NB4 (cell line): Measurements from ENCODE around the gene ECHDC3.

Source experiments
- DNase-seq: peaks from one replicate; pipeline ENCODE4 v3.0.0; 2010; ENCODE audit warnings: low read depth
- H3K4me3 ChIP-seq: one replicate; pipeline ENCODE4 v1.5.1; 2011; ENCODE audit warnings: mild to moderate bottlenecking, low read depth, low read length, moderate library complexity
- MYC ChIP-seq: IDR thresholded peaks from 2 replicates; pipeline ENCODE4 v1.6.1; 2011; ENCODE audit warnings: low read depth, low read length
- POLR2A ChIP-seq: IDR thresholded peaks from 2 replicates; pipeline ENCODE4 v1.6.1; 2011; ENCODE audit warnings: mild to moderate bottlenecking; ENCODE audit not compliant: insufficient read length; ENCODE audit errors: extremely low read depth
- TF ChIP-seq, protein P1 (sequence below): IDR thresholded peaks from 2 replicates; pipeline ENCODE4 v1.6.1; 2011; ENCODE audit warnings: low read depth, low read length
- TF ChIP-seq, protein P2 (sequence below): IDR thresholded peaks from one replicate; pipeline ENCODE4 v1.5.1; 2012; ENCODE audit warnings: low read depth, low read length

Gene ECHDC3

GRCh38 chr10:11762706-11763500, 20.7 kb downstream of the ECHDC3 start:
- TF ChIP-seq, protein P1, sequence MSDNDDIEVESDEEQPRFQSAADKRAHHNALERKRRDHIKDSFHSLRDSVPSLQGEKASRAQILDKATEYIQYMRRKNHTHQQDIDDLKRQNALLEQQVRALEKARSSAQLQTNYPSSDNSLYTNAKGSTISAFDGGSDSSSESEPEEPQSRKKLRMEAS: no peak
- TF ChIP-seq MYC (no peak), POLR2A (no peak)
- TF ChIP-seq, protein P2, sequence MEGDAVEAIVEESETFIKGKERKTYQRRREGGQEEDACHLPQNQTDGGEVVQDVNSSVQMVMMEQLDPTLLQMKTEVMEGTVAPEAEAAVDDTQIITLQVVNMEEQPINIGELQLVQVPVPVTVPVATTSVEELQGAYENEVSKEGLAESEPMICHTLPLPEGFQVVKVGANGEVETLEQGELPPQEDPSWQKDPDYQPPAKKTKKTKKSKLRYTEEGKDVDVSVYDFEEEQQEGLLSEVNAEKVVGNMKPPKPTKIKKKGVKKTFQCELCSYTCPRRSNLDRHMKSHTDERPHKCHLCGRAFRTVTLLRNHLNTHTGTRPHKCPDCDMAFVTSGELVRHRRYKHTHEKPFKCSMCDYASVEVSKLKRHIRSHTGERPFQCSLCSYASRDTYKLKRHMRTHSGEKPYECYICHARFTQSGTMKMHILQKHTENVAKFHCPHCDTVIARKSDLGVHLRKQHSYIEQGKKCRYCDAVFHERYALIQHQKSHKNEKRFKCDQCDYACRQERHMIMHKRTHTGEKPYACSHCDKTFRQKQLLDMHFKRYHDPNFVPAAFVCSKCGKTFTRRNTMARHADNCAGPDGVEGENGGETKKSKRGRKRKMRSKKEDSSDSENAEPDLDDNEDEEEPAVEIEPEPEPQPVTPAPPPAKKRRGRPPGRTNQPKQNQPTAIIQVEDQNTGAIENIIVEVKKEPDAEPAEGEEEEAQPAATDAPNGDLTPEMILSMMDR: no peak
- no peak overlapping the region for H3K4me3 ChIP-seq
- DNase-seq: no peak

- no peak overlapping the region for H3K4me3 ChIP-seq
- DNase-seq: no peak
Measured at GRCh38 chr10:11763501-11763861, 21.3 kb downstream of the ECHDC3 start.

GRCh38 chr10:11765141-11765540, 23.0 kb downstream of the ECHDC3 start:
- TF ChIP-seq, protein P1: no peak
- TF ChIP-seq, protein P2: no peak
- no peak for TF ChIP-seq POLR2A
- no peak for TF ChIP-seq MYC
- no peak overlapping the region for H3K4me3 ChIP-seq
- no peak for DNase-seq

More at GRCh38 chr10:11763501-11763861, 21.3 kb downstream of the ECHDC3 start:
- TF ChIP-seq, protein P2: no peak

DNA sequence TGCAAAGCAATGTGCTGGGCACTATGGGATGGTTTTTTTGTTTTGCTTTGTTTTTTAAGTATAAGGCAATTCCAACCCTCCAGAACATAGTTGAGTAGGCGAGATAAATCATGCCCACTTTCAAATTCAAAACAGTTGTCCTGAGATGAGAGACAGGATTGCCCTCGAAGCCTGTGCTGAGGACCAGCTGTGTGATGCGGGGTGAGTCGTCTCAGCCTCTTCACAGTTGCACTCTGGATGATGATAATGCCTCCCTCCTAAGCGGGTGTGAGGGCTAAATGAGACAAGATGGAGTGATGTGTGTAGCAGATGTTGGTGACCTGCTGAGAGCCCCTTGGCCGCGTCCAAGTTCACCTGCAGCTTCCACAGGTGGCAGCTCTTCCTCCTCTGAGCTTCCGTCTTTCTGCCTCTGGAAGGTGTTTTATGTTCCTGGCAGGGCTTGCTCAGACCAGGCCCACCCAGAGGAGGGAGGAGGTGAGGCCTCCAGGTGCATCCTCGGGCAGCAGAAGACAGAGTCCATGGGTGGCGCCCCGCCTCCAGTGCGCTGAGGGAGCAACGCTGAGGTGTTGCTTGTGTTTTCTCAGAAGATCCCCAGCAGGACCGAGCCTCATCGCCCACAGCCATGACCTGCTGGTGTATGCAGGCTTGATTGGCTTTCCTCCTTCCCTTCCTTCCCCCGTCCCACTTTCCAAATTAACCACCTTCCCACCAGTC, 30.6 kb downstream of the ECHDC3 start:
- no peak for TF ChIP-seq POLR2A
- no peak for TF ChIP-seq MYC
- TF ChIP-seq, protein P1: no peak
- TF ChIP-seq, protein P2: no peak
- no peak overlapping the region for H3K4me3 ChIP-seq
- no peak for DNase-seq

DNA sequence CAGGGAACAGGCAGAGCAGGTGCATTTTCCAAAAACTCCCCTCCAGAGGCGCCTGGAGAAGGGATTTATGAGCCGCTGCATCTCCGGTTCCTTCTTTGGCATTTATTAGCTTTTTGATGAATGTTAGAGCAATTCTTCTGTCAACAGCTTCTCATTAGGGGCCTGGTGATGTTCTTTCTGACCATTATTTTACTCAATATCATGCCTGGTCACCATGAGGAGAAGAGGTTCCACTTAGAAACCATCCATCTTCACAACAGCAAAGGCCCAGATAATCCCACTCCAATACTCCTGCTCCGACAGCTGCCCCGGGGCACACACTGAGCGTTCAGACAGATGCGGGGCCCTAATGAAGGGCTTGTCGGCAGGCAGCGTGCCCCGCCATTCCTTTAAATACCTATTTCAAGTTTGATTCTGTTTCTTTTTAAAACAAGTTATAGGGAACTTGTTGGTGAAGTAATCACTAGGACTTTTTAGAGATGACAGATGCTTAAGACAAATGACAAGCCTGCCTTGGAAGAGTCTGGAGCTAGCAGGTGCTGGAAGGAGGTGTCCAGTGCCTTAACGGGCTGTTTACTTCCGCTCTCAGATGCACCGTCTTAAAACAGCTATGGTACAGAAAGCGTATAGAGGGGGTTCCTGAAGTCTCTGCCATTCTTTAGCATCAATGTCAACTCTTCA, 31.7 kb downstream of the ECHDC3 start:
- H3K4me3 ChIP-seq: no peak overlapping the region
- TF ChIP-seq MYC (no peak), POLR2A (no peak)
- TF ChIP-seq, protein P2: no peak
- TF ChIP-seq, protein P1: no peak
- DNase-seq: no peak
